Measurements from ENCODE around the gene MYO15B. TPM values are rescaled to one million over a fixed set of nuclear protein-coding genes. Genes with fewer than 3 reads are reported as not detected.
A peak's percentile ranks its signal among the peaks of the same experiment; 100 is the strongest.

Gene MYO15B
- total RNA-seq, 1 experiment from 2014 or later = 7.1 TPM

DNA sequence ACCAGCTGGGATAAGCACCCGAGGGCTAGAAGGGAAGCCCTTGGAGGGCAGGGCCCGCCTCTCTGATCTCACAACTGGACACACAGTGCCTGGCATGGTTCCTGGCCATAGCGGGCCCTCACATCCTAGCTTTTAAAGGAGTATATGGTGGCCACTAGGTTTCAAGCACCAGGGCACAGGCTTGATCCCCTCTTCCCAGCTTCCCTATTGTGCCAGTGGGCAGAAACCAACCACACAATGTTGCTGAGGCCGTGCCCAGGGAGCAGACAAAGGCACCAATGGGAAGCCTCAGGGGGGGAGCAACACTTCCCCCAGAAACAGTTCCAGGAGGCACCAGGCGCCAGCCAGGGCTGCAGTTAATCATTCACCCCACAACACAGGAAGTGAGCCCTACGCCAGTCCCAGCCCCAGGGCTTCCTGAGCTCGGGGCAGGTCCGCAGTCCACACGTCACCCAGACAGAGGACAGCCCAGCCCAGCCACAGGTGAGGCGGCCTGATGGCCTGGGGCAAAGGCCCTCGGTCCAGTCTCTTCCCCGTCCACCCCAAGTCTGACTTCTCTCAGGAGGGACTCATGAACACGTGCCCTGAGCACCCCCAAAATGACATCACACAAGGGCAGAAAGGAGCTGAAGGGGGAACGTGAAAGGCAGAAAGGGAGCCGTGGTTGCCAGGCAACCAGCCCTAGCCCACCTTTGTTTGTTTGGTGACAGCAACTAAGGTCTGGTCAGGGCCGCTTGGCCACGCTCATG, 58.5 kb downstream of the MYO15B start:
- Histone ChIP-seq H3F3A (ENCODE audit: low read length, unreplicated experiment) (no peaks in the 10 kb centered on the region), H4K20me1 (ENCODE audit: low read length) (no peaks in the 10 kb centered on the region), H2AFZ (ENCODE audit: low read length) (no peak overlapping the region; the same call in 1 of the 2 replicates), H3K36me3 (ENCODE audit: low read depth, low read length) (0 out of 2 replicates have a peak, but pooled peaks cover 9% of the 10 kb centered on the region), H3K9me3 (ENCODE audit: low read length) (no peaks in the 10 kb centered on the region), H3K27me3 (ENCODE audit: low read length) (no peaks in the 10 kb centered on the region), H3K4me1 (ENCODE audit: insufficient read depth, low read length) (peaks cover 45% of the 10 kb centered on the region), H3K27ac (ENCODE audit: low read length) (peak overlapping the region; percentile 94), H3K4me2 (ENCODE audit: low read length) (peak overlapping the region; percentile 72), H3K9ac (ENCODE audit: low read length) (peak overlapping the region; percentile 86), H3K79me2 (ENCODE audit: low read length) (no peaks in the 10 kb centered on the region), H3K4me3 (ENCODE audit: low read length) (peak overlapping the region; percentile 6; the same call in 1 of the 2 replicates), H3K9me2 (replicated peaks; ENCODE audit: low read length) (no peaks in the 10 kb centered on the region)
- ChIA-PET CTCF (interaction anchor here (0.7 to 3.0 kb wide), 5 partner anchors 11 to 102 kb away, joined by 3 to 58 read pairs (median 4); partner anchors contain the start of genes ITGB4 and SMIM5), POLR2A (ENCODE audit: unreplicated experiment) (interaction anchor here (0.6 to 1.0 kb wide), 4 partner anchors 12 to 167 kb away, joined by 3 to 7 read pairs (median 5); partner anchors contain the start of gene SMIM5)
- TF ChIP-seq EZH2 (IDR thresholded peaks at IDR 0.05; ENCODE audit: low read length, unreplicated experiment) = no peak
- TF ChIP-seq, protein P1, sequence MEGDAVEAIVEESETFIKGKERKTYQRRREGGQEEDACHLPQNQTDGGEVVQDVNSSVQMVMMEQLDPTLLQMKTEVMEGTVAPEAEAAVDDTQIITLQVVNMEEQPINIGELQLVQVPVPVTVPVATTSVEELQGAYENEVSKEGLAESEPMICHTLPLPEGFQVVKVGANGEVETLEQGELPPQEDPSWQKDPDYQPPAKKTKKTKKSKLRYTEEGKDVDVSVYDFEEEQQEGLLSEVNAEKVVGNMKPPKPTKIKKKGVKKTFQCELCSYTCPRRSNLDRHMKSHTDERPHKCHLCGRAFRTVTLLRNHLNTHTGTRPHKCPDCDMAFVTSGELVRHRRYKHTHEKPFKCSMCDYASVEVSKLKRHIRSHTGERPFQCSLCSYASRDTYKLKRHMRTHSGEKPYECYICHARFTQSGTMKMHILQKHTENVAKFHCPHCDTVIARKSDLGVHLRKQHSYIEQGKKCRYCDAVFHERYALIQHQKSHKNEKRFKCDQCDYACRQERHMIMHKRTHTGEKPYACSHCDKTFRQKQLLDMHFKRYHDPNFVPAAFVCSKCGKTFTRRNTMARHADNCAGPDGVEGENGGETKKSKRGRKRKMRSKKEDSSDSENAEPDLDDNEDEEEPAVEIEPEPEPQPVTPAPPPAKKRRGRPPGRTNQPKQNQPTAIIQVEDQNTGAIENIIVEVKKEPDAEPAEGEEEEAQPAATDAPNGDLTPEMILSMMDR (conservative IDR thresholded peaks at IDR 0.05; ENCODE audit: low read depth, low read length) = no peak
- TF ChIP-seq EZH2phosphoT487 (IDR thresholded peaks at IDR 0.05; ENCODE audit: borderline replicate concordance, low read length) = no peak
- DNase-seq (peak; percentile 95), ATAC-seq (peak; percentile 89)
- intact Hi-C loops (cut with micrococcal nuclease) = no loop called here
- TSS peak; percentile 88 for BruUV-seq (replicated peaks)

DNA sequence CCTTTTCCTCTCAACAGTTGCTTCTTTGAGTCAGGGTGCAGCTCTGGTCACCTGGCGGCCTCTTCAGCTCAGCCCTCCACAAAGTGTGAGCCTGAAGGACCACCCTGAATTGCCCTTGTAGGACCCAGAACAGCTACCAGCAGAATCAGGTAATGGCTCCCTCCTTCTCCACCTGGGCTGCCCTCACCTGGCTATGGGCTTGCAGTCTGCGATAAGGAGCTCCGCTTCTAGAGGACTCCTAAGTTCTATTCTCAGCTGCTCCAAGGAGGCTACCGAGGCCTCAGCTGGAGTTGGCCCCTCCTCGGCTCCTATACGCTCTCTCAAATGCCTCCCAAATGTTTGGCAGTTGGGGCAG, 59.0 kb downstream of the MYO15B start:
- ChIA-PET CTCF (interaction anchor here (0.7 to 3.0 kb wide), 3 partner anchors 11 to 101 kb away, joined by 3 to 58 read pairs (median 4); partner anchors contain the start of gene SMIM5), POLR2A (ENCODE audit: unreplicated experiment) (interaction anchor here (0.6 to 1.0 kb wide), 2 partner anchors 14 to 166 kb away, joined by 4 to 6 read pairs; partner anchors contain the start of gene SMIM5)
- peak overlapping the region; percentile 86 for H3K9ac ChIP-seq (ENCODE audit: low read length)
- no peaks in the 10 kb centered on the region for H4K20me1 ChIP-seq (ENCODE audit: low read length)
- peak overlapping the region; percentile 94 for H3K27ac ChIP-seq (ENCODE audit: low read length)
- 0 out of 2 replicates have a peak, but pooled peaks cover 10% of the 10 kb centered on the region for H3K36me3 ChIP-seq (ENCODE audit: low read depth, low read length)
- H3F3A ChIP-seq (ENCODE audit: low read length, unreplicated experiment) = no peaks in the 10 kb centered on the region
- no peaks in the 10 kb centered on the region for H3K79me2 ChIP-seq (ENCODE audit: low read length)
- H3K4me1 ChIP-seq (ENCODE audit: insufficient read depth, low read length) = peaks cover 45% of the 10 kb centered on the region
- H3K9me2 ChIP-seq (replicated peaks; ENCODE audit: low read length) = no peaks in the 10 kb centered on the region
- TF ChIP-seq EZH2 (IDR thresholded peaks at IDR 0.05; ENCODE audit: low read length, unreplicated experiment) (no peak), EZH2phosphoT487 (IDR thresholded peaks at IDR 0.05; ENCODE audit: borderline replicate concordance, low read length) (no peak)
- TF ChIP-seq, protein P1 (conservative IDR thresholded peaks at IDR 0.05; ENCODE audit: low read depth, low read length) = no peak
- no TSS peak for BruUV-seq (replicated peaks)
- no peak overlapping the region; the same call in 1 of the 2 replicates for H2AFZ ChIP-seq (ENCODE audit: low read length)
- H3K9me3 ChIP-seq (ENCODE audit: low read length) = no peaks in the 10 kb centered on the region
- ATAC-seq (no peak), DNase-seq (no peak)
- no peak overlapping the region for H3K4me3 ChIP-seq (ENCODE audit: low read length)
- peak overlapping the region; percentile 72 for H3K4me2 ChIP-seq (ENCODE audit: low read length)
- intact Hi-C loops (cut with micrococcal nuclease) = no loop called here
- no peaks in the 10 kb centered on the region for H3K27me3 ChIP-seq (ENCODE audit: low read length)

All from PC-3 (cell line).